Loucy (cell line): ENCODE results near the gene ZNF341.

Source experiments
- EZH2phosphoT487 ChIP-seq: fragments of 200-600 bp; IDR thresholded peaks from 2 replicates; pipeline ENCODE4 v1.6.1; 2018; ENCODE audit warnings: antibody characterized with exemption, mild to moderate bottlenecking, moderate library complexity, borderline replicate concordance
- TF ChIP-seq, protein P1 (sequence below): fragments of 200-600 bp; sonication (generic); conservative IDR thresholded peaks from 2 replicates; pipeline ENCODE4 v1.5.1; 2014; ENCODE audit warnings: mild to moderate bottlenecking, antibody characterized with exemption, low read length

GRCh38 chr20:33789858-33790182 lies 58.0 kb downstream of the ZNF341 start:
- TF ChIP-seq, protein P1, sequence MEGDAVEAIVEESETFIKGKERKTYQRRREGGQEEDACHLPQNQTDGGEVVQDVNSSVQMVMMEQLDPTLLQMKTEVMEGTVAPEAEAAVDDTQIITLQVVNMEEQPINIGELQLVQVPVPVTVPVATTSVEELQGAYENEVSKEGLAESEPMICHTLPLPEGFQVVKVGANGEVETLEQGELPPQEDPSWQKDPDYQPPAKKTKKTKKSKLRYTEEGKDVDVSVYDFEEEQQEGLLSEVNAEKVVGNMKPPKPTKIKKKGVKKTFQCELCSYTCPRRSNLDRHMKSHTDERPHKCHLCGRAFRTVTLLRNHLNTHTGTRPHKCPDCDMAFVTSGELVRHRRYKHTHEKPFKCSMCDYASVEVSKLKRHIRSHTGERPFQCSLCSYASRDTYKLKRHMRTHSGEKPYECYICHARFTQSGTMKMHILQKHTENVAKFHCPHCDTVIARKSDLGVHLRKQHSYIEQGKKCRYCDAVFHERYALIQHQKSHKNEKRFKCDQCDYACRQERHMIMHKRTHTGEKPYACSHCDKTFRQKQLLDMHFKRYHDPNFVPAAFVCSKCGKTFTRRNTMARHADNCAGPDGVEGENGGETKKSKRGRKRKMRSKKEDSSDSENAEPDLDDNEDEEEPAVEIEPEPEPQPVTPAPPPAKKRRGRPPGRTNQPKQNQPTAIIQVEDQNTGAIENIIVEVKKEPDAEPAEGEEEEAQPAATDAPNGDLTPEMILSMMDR = no peak
- no peak for TF ChIP-seq EZH2phosphoT487
